Panc1 (cell line): ENCODE data around the gene DNM3.

Source experiments
- CTCF ChIP-seq: fragments of 450-650 bp; IDR thresholded peaks from 2 replicates; pipeline ENCODE4 v1.5.1; 2017; ENCODE audit warnings: mild to moderate bottlenecking
- POLR2AphosphoS5 ChIP-seq: IDR thresholded peaks from 2 replicates; pipeline ENCODE4 v1.6.1; 2012; ENCODE audit warnings: mild to moderate bottlenecking, low read depth, low read length, moderate library complexity
- TCF7L2 ChIP-seq: IDR thresholded peaks from 2 replicates; pipeline ENCODE4 v1.6.1; 2011; ENCODE audit warnings: mild to moderate bottlenecking, low read depth, low read length, inconsistent platforms
- TF ChIP-seq, protein P1 (sequence below), 2 experiments: IDR thresholded peaks; 2 replicates each; pipeline ENCODE4 v1.6.1; 2011 to 2012; ENCODE audit warnings: low read depth in 2 of 2, control low read depth in 1 of 2, low read length in 1 of 2, mild to moderate bottlenecking in 1 of 2, moderate library complexity in 1 of 2; ENCODE audit not compliant: insufficient read depth in 1 of 2

GRCh38 chr1:172071746-172072145 lies 230.4 kb downstream of the DNM3 start:
- TF ChIP-seq CTCF = no peak
- no peak for TF ChIP-seq POLR2AphosphoS5
- TF ChIP-seq, protein P1, sequence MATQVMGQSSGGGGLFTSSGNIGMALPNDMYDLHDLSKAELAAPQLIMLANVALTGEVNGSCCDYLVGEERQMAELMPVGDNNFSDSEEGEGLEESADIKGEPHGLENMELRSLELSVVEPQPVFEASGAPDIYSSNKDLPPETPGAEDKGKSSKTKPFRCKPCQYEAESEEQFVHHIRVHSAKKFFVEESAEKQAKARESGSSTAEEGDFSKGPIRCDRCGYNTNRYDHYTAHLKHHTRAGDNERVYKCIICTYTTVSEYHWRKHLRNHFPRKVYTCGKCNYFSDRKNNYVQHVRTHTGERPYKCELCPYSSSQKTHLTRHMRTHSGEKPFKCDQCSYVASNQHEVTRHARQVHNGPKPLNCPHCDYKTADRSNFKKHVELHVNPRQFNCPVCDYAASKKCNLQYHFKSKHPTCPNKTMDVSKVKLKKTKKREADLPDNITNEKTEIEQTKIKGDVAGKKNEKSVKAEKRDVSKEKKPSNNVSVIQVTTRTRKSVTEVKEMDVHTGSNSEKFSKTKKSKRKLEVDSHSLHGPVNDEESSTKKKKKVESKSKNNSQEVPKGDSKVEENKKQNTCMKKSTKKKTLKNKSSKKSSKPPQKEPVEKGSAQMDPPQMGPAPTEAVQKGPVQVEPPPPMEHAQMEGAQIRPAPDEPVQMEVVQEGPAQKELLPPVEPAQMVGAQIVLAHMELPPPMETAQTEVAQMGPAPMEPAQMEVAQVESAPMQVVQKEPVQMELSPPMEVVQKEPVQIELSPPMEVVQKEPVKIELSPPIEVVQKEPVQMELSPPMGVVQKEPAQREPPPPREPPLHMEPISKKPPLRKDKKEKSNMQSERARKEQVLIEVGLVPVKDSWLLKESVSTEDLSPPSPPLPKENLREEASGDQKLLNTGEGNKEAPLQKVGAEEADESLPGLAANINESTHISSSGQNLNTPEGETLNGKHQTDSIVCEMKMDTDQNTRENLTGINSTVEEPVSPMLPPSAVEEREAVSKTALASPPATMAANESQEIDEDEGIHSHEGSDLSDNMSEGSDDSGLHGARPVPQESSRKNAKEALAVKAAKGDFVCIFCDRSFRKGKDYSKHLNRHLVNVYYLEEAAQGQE (IDR thresholded peaks at IDR 0.05; ENCODE audit: insufficient read depth in 1 of 2, low read depth in 2 of 2, low read length in 1 of 2) = no peak
- TF ChIP-seq TCF7L2 = no peak
